Activated CD4-positive, alpha-beta T cell treated with anti-CD3 and anti-CD28 coated beads for 24 hours (primary cell): ENCODE data around the gene BRD1.
"Not testable (repeated sequence)": the region's sequence is repeated elsewhere in the genome, so short reads cannot be mapped to it uniquely, and the experiment has no call there.

ENCODE experiments used
- DNase-seq, 2 donors: peaks; one replicate each; pipeline ENCODE4 v3.0.0-alpha.2; 2020; ENCODE audit warnings: low read depth in 2 of 2

BRD1 gene

GRCh38 chr22:49826603-49827270 is 936 bp downstream of the BRD1 start:
- no peak for DNase-seq

GRCh38 chr22:49825944-49826602 is 1.6 kb downstream of the BRD1 start:
- DNase-seq, result peak; percentile 46 to 52

GRCh38 chr22:49825436-49825835 is 2.2 kb downstream of the BRD1 start:
- DNase-seq, result no peak

GRCh38 chr22:49824936-49825335 is 2.7 kb downstream of the BRD1 start:
- no peak for DNase-seq

- no peak for DNase-seq
Measured at GRCh38 chr22:49824185-49824925, 3.3 kb downstream of the BRD1 start.

GRCh38 chr22:49823289-49824045 is 4.2 kb downstream of the BRD1 start:
- no peak for DNase-seq

- DNase-seq, result not testable (repeated sequence)
Measured at GRCh38 chr22:49821741-49822140, 5.9 kb downstream of the BRD1 start.

- no peak for DNase-seq
Measured at GRCh38 chr22:49820984-49821383, 6.7 kb downstream of the BRD1 start.

- DNase-seq, result no peak
Measured at GRCh38 chr22:49817359-49817758, 10.3 kb downstream of the BRD1 start.

- no peak for DNase-seq
Measured at GRCh38 chr22:49815641-49816091, 12.0 kb downstream of the BRD1 start.

GRCh38 chr22:49814856-49815255 is 12.8 kb downstream of the BRD1 start:
- DNase-seq, result no peak

- DNase-seq, result no peak
Measured at GRCh38 chr22:49814164-49814686, 13.4 kb downstream of the BRD1 start.

- DNase-seq, result no peak
Measured at GRCh38 chr22:49812838-49813237, 14.8 kb downstream of the BRD1 start.

GRCh38 chr22:49811020-49811791 is 16.5 kb downstream of the BRD1 start:
- no peak for DNase-seq

- no peak for DNase-seq
Measured at GRCh38 chr22:49810363-49811019, 17.2 kb downstream of the BRD1 start.

- no peak for DNase-seq
Measured at GRCh38 chr22:49807780-49808708, 19.6 kb downstream of the BRD1 start.

GRCh38 chr22:49807129-49807528 is 20.5 kb downstream of the BRD1 start:
- no peak for DNase-seq

- DNase-seq, result no peak
Measured at GRCh38 chr22:49803737-49804375, 23.8 kb downstream of the BRD1 start.

GRCh38 chr22:49803134-49803533 is 24.5 kb downstream of the BRD1 start:
- DNase-seq, result no peak
